ENCODE data around the gene TTC8. TPM values are rescaled to one million over a fixed set of nuclear protein-coding genes. Genes with fewer than 3 reads are reported as not detected.

The TTC8 gene
- total RNA-seq, 1 donor from 2014 or later = 23.6 TPM

DNA sequence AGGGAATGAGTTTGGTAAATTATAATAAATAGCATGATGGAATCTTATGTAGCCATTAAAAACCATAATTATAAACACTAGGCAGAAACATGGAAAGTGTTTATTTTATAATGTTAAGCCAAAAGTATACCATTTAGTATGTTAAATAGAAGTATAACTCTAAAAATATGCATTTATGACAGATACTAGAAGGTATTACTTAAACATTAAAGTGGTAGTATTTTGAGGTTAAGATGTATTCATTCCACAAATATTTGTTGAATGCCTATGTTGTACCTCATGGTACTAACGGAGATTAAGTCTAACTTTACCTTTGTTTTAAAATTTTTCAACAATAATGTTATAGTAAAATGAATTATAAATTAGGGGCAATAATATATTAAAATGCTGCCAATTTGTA is 24.1 kb downstream of the TTC8 start:
- no peak for DNase-seq (ENCODE audit: extremely low spot score, unreplicated experiment)
- H3K27ac Mint-ChIP-seq (ENCODE audit: unreplicated experiment) = no peak overlapping the region
- TF ChIP-seq, protein P1, sequence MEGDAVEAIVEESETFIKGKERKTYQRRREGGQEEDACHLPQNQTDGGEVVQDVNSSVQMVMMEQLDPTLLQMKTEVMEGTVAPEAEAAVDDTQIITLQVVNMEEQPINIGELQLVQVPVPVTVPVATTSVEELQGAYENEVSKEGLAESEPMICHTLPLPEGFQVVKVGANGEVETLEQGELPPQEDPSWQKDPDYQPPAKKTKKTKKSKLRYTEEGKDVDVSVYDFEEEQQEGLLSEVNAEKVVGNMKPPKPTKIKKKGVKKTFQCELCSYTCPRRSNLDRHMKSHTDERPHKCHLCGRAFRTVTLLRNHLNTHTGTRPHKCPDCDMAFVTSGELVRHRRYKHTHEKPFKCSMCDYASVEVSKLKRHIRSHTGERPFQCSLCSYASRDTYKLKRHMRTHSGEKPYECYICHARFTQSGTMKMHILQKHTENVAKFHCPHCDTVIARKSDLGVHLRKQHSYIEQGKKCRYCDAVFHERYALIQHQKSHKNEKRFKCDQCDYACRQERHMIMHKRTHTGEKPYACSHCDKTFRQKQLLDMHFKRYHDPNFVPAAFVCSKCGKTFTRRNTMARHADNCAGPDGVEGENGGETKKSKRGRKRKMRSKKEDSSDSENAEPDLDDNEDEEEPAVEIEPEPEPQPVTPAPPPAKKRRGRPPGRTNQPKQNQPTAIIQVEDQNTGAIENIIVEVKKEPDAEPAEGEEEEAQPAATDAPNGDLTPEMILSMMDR (IDR thresholded peaks at IDR 0.05) = no peak
- H3K36me3 Mint-ChIP-seq (ENCODE audit: unreplicated experiment) = peaks cover 22% of the 10 kb centered on the region
- H3K9me3 Mint-ChIP-seq (ENCODE audit: unreplicated experiment) = no peaks in the 10 kb centered on the region
- H3K27me3 Mint-ChIP-seq (ENCODE audit: unreplicated experiment) = no peaks in the 10 kb centered on the region
- peaks cover 8% of the 10 kb centered on the region for H3K4me1 Mint-ChIP-seq (ENCODE audit: unreplicated experiment)
- H3K4me3 Mint-ChIP-seq (ENCODE audit: unreplicated experiment) = no peak overlapping the region

DNA sequence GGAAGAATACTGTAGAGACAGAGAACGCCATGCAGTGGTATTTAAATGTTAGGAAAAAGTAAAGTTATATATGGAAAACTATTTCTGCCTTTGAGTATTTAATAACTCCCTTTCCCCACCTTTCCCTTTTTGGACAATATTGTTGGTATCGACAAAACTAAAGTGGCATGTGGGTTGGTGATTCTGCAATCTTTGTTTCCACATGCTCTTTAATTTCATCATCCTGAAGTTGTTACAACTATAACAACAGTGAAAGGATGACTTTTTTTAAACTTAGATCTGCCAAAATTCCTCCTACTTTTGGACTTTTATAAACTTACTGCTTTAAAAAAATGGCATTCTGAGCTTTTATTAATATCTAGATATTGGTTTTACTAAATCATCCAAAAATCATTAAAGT is 25.3 kb downstream of the TTC8 start:
- TF ChIP-seq, protein P1 (IDR thresholded peaks at IDR 0.05) = no peak
- DNase-seq (ENCODE audit: extremely low spot score, unreplicated experiment) = no peak
- Mint-ChIP-seq H3K4me3 (ENCODE audit: unreplicated experiment) (no peak overlapping the region), H3K27me3 (ENCODE audit: unreplicated experiment) (no peaks in the 10 kb centered on the region), H3K4me1 (ENCODE audit: unreplicated experiment) (peaks cover 8% of the 10 kb centered on the region), H3K9me3 (ENCODE audit: unreplicated experiment) (no peaks in the 10 kb centered on the region), H3K36me3 (ENCODE audit: unreplicated experiment) (peaks cover 27% of the 10 kb centered on the region), H3K27ac (ENCODE audit: unreplicated experiment) (no peak overlapping the region)

DNA sequence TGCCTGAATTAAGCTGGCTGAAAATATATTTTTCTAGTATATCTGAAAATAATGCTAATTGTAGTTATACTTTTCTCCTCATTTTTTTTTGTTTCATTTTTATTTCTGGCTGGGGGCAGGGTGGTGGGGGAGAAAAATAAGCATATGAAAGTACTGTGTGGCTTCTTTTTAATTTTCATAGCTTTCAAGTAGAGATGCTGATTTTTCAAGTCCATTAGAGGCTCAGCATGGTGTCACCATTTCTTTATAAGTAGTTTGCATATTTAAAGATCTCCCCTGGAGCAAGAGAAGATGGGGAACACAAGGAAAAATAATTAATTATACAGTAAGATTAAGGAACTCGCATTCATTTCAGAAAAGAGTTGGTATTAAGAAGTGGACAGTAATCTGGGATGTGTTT is 27.1 kb downstream of the TTC8 start:
- H3K27ac Mint-ChIP-seq (ENCODE audit: unreplicated experiment) = no peak overlapping the region
- no peak for DNase-seq (ENCODE audit: extremely low spot score, unreplicated experiment)
- H3K4me1 Mint-ChIP-seq (ENCODE audit: unreplicated experiment) = peaks cover 19% of the 10 kb centered on the region
- peaks cover 30% of the 10 kb centered on the region for H3K36me3 Mint-ChIP-seq (ENCODE audit: unreplicated experiment)
- no peaks in the 10 kb centered on the region for H3K27me3 Mint-ChIP-seq (ENCODE audit: unreplicated experiment)
- no peaks in the 10 kb centered on the region for H3K9me3 Mint-ChIP-seq (ENCODE audit: unreplicated experiment)
- TF ChIP-seq, protein P1 (IDR thresholded peaks at IDR 0.05) = no peak
- no peak overlapping the region for H3K4me3 Mint-ChIP-seq (ENCODE audit: unreplicated experiment)

DNA sequence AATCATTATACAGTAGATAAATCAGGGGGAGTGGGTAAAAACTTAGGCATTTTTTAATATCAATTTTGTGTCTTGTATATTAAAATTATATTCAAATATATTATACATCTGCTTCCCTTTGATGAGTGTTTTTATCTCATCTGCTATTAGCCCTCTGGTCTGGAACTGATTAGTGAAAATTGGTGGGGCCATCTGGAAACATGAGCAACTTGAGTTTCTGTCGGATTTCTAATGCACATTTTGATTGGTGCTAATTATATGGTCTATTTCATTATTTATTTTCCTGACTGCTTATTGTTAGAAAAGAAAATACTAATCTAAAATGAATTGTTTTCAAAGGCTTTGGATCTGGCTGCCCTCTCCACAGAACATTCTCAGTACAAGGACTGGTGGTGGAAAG is 28.2 kb downstream of the TTC8 start:
- TF ChIP-seq, protein P1 (IDR thresholded peaks at IDR 0.05) = no peak
- Mint-ChIP-seq H3K27ac (ENCODE audit: unreplicated experiment) (no peak overlapping the region), H3K27me3 (ENCODE audit: unreplicated experiment) (no peaks in the 10 kb centered on the region), H3K4me1 (ENCODE audit: unreplicated experiment) (peaks cover 27% of the 10 kb centered on the region), H3K4me3 (ENCODE audit: unreplicated experiment) (no peak overlapping the region), H3K36me3 (ENCODE audit: unreplicated experiment) (peaks cover 27% of the 10 kb centered on the region), H3K9me3 (ENCODE audit: unreplicated experiment) (no peaks in the 10 kb centered on the region)
- DNase-seq (ENCODE audit: extremely low spot score, unreplicated experiment) = no peak

DNA sequence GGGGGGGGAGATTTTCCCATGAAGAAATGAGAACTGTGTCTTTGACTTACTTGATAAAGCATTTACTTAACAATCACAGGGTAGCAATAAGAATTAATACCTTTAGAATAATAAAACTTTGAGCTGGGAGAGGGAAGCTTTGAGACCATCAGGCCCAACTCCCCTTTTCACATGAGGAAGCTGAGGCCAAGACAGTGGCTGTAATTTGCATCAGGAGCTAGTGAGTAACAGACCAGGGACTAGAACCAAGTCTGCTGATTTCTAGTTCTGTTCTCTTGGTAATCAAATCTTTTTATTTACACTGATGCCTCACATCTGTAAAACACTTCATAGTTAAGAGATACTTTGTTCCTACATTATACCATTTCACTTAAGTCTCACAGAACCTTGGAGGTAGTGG is 28.7 kb downstream of the TTC8 start:
- DNase-seq (ENCODE audit: extremely low spot score, unreplicated experiment) = no peak
- Mint-ChIP-seq H3K36me3 (ENCODE audit: unreplicated experiment) (peaks cover 29% of the 10 kb centered on the region), H3K4me3 (ENCODE audit: unreplicated experiment) (no peak overlapping the region), H3K27me3 (ENCODE audit: unreplicated experiment) (no peaks in the 10 kb centered on the region), H3K4me1 (ENCODE audit: unreplicated experiment) (peaks cover 29% of the 10 kb centered on the region), H3K27ac (ENCODE audit: unreplicated experiment) (no peak overlapping the region), H3K9me3 (ENCODE audit: unreplicated experiment) (no peaks in the 10 kb centered on the region)
- TF ChIP-seq, protein P1 (IDR thresholded peaks at IDR 0.05) = no peak

Measured in osteocyte (in vitro differentiated cells).